Measurements from ENCODE around the gene SERF2.
A peak's percentile ranks its signal among the peaks of the same experiment; 100 is the strongest.

- TF ChIP-seq POLR2A (IDR thresholded peaks at IDR 0.05) (peak; percentile 52), CTCF (IDR thresholded peaks at IDR 0.05) (no peak)
Observed at GRCh38 chr15:43792761-43793476, 799 bp downstream of the SERF2 start.

Measured in prostate gland (tissue), 2 donors.